GM12864 (cell line): Measurements from ENCODE around the gene AMIGO2.

Experiments
- DNase-seq: peaks from one replicate; pipeline ENCODE4 v3.0.0-alpha.2; 2011; ENCODE audit warnings: low read depth
- H3K4me3 ChIP-seq: 2 replicates; pipeline ENCODE4 v1.5.1; 2011; ENCODE audit warnings: mild to moderate bottlenecking, low read depth, low read length, control low read depth
- TF ChIP-seq, protein P1 (sequence below): IDR thresholded peaks from 2 replicates; pipeline ENCODE4 v1.5.1; 2011; ENCODE audit warnings: low read depth, mild to moderate bottlenecking, moderate library complexity, low read length, control low read depth, inconsistent platforms; ENCODE audit errors: missing control alignments

Gene AMIGO2

DNA sequence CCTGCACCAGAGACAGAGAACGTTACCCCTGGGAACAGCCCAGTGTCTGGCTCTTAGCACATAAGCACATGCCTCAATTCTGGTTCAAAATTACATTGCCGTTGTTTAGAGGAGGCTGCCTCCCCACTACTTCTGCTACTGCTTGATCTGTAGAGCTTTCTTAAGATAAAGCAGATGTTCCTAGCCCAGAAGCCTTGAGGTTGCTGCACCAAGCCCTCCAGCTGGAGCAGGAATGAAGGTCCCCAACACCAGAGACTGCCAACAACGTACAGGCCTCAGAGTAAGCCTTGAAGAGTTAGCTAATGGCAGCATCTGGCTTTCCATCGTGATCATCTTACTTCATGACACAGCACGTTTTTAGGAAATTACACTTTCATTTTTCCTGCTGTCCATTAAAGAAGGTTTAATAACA is 34.7 kb upstream of the AMIGO2 start:
- H3K4me3 ChIP-seq: no peak overlapping the region
- TF ChIP-seq, protein P1, sequence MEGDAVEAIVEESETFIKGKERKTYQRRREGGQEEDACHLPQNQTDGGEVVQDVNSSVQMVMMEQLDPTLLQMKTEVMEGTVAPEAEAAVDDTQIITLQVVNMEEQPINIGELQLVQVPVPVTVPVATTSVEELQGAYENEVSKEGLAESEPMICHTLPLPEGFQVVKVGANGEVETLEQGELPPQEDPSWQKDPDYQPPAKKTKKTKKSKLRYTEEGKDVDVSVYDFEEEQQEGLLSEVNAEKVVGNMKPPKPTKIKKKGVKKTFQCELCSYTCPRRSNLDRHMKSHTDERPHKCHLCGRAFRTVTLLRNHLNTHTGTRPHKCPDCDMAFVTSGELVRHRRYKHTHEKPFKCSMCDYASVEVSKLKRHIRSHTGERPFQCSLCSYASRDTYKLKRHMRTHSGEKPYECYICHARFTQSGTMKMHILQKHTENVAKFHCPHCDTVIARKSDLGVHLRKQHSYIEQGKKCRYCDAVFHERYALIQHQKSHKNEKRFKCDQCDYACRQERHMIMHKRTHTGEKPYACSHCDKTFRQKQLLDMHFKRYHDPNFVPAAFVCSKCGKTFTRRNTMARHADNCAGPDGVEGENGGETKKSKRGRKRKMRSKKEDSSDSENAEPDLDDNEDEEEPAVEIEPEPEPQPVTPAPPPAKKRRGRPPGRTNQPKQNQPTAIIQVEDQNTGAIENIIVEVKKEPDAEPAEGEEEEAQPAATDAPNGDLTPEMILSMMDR: no peak
- DNase-seq: no peak

DNA sequence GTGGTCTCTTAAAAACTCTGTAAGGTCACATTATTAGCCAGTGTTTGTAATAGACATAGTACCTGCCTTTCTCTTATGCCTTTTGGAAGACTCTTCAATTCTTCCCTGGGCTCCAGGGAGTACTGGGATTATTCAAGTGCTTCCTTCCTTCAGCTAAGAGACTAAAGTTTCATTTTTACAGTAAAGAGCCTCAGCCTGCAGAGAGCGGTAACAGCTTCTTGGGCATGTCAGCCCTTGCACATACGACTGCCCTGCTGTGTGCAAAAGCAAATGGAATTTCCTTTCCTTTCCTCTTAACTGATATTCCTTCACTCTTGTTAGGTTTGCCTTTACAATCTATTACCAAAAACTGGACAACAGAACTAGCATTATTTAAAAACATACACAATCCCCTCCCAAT is 32.9 kb upstream of the AMIGO2 start:
- no peak for DNase-seq
- TF ChIP-seq, protein P1: no peak
- no peak overlapping the region for H3K4me3 ChIP-seq

DNA sequence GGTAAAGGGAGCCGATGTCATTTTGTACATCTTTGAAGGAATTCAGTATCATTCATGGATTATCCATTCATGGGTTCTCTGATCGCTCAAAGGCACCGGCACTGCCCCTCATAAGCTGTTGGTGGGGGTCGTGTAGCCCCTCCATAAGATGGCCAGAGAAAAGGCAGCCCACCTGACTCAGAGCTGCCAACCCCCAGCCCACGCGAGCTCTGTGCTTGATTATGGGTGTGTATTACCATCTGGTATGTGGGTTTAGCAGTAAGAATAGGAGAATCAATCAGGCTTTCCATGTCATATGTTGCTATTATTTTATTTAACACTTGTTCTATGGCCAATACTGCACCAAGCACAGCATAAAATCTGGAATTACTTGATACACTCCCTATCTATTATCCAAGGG is 32.1 kb upstream of the AMIGO2 start:
- DNase-seq: no peak
- TF ChIP-seq, protein P1: no peak
- H3K4me3 ChIP-seq: no peak overlapping the region

DNA sequence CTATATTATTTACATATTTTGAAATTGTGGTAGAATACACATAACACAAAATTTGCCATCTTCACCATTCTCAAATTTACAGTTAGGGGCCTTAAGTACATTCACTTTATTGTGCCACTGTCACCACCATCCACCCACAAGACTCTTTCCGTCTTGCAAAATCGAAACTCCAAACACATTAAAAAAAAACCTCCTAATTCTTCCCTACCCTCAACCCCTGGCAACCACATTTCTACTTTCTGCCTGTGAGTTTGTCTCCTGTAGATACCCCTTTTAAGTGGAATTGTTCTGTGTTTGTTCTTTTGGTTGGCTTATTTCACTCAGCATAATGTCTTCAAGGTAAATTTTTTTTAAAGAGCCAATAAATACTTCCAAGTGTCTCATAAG is 31.6 kb upstream of the AMIGO2 start:
- TF ChIP-seq, protein P1: no peak
- no peak for DNase-seq
- no peak overlapping the region for H3K4me3 ChIP-seq

DNA sequence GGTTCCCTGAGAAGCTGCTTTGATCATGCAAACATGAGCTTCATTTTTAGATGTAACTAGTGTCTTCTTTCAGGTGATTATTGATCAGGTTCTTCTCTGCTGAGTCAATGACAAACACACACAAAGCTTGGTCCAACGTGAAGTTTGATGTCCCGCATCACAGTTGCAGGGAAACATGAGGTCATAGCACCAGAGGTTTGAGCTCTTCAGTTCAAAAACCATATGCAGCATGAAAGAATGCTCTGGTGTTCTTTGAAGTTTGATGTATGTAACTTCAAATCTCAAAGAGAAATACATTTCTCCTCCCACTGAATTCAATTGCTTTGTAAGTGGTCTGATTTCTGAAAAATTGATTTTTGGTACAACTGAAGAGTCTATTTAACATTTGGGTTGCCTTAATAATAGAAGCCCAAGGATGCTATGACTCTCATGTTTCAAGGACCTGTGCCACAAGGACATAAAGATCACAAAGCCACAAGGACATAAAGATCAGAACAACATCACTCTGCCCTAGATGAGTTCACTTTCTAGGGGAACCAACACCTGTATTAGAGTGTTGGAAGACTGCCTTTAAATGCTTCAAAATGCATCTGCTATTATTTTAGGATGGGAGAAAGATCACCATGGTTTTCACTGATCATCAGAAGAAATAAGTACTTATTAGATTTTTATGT is 31.1 kb upstream of the AMIGO2 start:
- H3K4me3 ChIP-seq: no peak overlapping the region

DNA sequence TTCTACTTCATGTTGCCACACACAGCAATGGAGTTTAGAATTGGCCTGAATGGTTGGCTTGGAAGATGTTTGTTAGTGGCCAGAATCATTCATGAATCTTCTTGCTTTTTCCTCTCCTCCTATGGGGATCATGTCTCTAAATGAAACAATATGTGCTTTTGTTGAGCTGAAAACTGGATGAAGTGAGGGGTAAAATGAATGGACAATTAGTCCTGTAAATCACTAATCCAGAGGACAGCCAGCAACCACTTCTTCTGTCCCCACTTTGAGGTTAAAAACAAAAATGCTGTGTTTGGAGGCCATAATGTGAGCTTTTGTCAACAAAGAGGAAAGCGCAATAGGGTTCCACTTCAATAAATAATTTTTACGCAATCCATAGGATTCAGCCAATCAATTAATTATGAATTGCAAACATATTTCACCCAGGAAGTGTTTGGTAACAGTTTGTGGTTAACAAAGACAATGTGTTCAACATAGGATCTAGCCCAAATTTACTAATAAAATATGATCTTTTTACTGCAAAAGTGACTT is 30.3 kb upstream of the AMIGO2 start:
- no peak for DNase-seq
- no peak overlapping the region for H3K4me3 ChIP-seq
- TF ChIP-seq, protein P1: no peak

More for the DNA sequence above, 31.1 kb upstream of the AMIGO2 start:
- DNase-seq: no peak
- TF ChIP-seq, protein P1: no peak

DNA sequence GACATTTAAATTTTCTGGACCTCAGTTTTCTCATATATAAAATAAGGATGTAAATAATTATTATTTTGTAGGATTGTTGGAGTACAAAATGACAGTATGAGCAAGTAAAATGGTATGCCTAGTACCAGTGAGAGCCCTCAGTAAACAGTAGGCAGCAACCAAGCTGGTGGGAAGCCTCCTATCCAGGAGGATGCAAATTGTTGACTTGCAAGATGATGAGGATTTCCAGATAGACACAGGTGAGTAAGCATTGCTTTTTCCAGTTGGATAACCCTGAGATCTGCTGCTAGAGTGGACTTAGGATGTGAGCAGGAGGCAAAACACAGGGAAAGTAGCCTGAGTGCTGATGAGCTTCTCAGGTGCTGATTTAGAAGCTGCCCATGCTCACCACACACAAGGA is 28.2 kb upstream of the AMIGO2 start:
- no peak for DNase-seq
- TF ChIP-seq, protein P1: no peak

More for the DNA sequence above, 28.2 kb upstream of the AMIGO2 start:
- H3K4me3 ChIP-seq: no peak overlapping the region
